Renal pelvis (tissue), 4 donors: ENCODE results near the gene MAST1. TPM values are rescaled to one million over a fixed set of nuclear protein-coding genes. Genes with fewer than 3 reads are reported as not detected.
A peak's percentile ranks its signal among the peaks of the same experiment; 100 is the strongest.
"Not testable (repeated sequence)": the region's sequence is repeated elsewhere in the genome, so short reads cannot be mapped to it uniquely, and the experiment has no call there.

ENCODE experiments used
- DNase-seq: peaks from one replicate; pipeline ENCODE4 v3.0.0-alpha.2; 2013
- polyA plus RNA-seq, 3 donors: library from polyadenylated mRNA; unstranded; fragments of 120-200 nt; gene quantifications; one replicate each; pipeline ENCODE4 v1.2.1, GENCODE V29; 2013; ENCODE audit not compliant: insufficient read length in 3 of 3

Gene MAST1
- polyA plus RNA-seq, 3 donors: 1.1 to 1.4 (median 1.3) TPM

- DNase-seq: no peak
These were observed 1.1 kb upstream of the MAST1 start for GRCh38 chr19:12837225-12837624.

GRCh38 chr19:12838886-12839756 lies 806 bp downstream of the MAST1 start:
- no peak for DNase-seq

GRCh38 chr19:12840091-12841079 lies 2.1 kb downstream of the MAST1 start:
- peak; percentile 49 for DNase-seq

GRCh38 chr19:12841094-12841493 lies 2.8 kb downstream of the MAST1 start:
- no peak for DNase-seq

GRCh38 chr19:12842511-12842910 lies 4.2 kb downstream of the MAST1 start:
- DNase-seq: no peak

- no peak for DNase-seq
These were observed 5.0 kb downstream of the MAST1 start for GRCh38 chr19:12843328-12843727.

GRCh38 chr19:12843999-12844732 lies 5.9 kb downstream of the MAST1 start:
- DNase-seq: no peak

- not testable (repeated sequence) for DNase-seq
These were observed 8.3 kb downstream of the MAST1 start for GRCh38 chr19:12846613-12847012.

- DNase-seq: peak; percentile 76
These were observed 9.1 kb downstream of the MAST1 start for GRCh38 chr19:12847159-12848139.

GRCh38 chr19:12856653-12857052 lies 18.3 kb downstream of the MAST1 start:
- DNase-seq: no peak

GRCh38 chr19:12858041-12858928 lies 20.0 kb downstream of the MAST1 start:
- no peak for DNase-seq

GRCh38 chr19:12859546-12859945 lies 21.2 kb downstream of the MAST1 start:
- no peak for DNase-seq

- DNase-seq: no peak
These were observed 25.8 kb downstream of the MAST1 start for GRCh38 chr19:12864143-12864542.

- DNase-seq: no peak
These were observed 26.7 kb downstream of the MAST1 start for GRCh38 chr19:12864721-12865715.

- no peak for DNase-seq
These were observed 27.6 kb downstream of the MAST1 start for GRCh38 chr19:12865746-12866415.

GRCh38 chr19:12866416-12867119 lies 28.3 kb downstream of the MAST1 start:
- no peak for DNase-seq
